Endothelial cell of umbilical vein (primary cell): ENCODE results near the gene RTN4R. TPM values are rescaled to one million over a fixed set of nuclear protein-coding genes. Genes with fewer than 3 reads are reported as not detected.

Source experiments
- BruUV-seq: library from RNA; stranded (reverse); fragments of 400-500 nt; replicated peaks from 2 replicates; lab custom pipeline; 2021; lab: Mats Ljungman, UMichigan
- CTCF ChIA-PET: fragments of 300-600, 350-600 bp; sonication (Branson Sonifier 250); formaldehyde crosslinking; loops from one replicate; lab custom pipeline; 2021; ENCODE audit warnings: antibody characterized with exemption, inconsistent platforms; lab: Charles Lee
- POLR2A ChIA-PET: fragments of 300-600, 350-600 bp; sonication (Branson Sonifier 250); formaldehyde crosslinking; loops from one replicate; lab custom pipeline; 2021; ENCODE audit warnings: antibody characterized with exemption, inconsistent platforms; lab: Charles Lee
- DNase-seq: peaks from one replicate; pipeline ENCODE4 v3.0.0-alpha.2; 2011; ENCODE audit warnings: low read depth, low spot score
- FAIRE-seq: peaks from 2 replicates; lab custom pipeline; 2011; peaks lifted over from hg19 to GRCh38; lab: Jason Lieb, UNC
- H2AFZ ChIP-seq: 2 replicates; pipeline ENCODE4 v1.6.0; 2012; ENCODE audit warnings: low read depth, low read length, control low read depth, inconsistent platforms
- H3K27ac ChIP-seq: 2 replicates; pipeline ENCODE4 v1.5.1; 2011; ENCODE audit warnings: low read depth, mild to moderate bottlenecking, control low read depth, low read length, moderate library complexity; ENCODE audit not compliant: insufficient read depth
- H3K27me3 ChIP-seq, 2 experiments: 2 replicates each; pipeline versions ENCODE4 v1.6.0 to v1.6.1; 2011; ENCODE audit warnings: low read length in 2 of 2, mixed read lengths in 1 of 2; ENCODE audit not compliant: control insufficient read depth in 2 of 2, insufficient read depth in 2 of 2
- H3K36me3 ChIP-seq, 2 experiments: 2 replicates in 1 of 2; 3 replicates in 1 of 2; pipeline ENCODE4 v1.5.1; 2011; ENCODE audit warnings: low read length in 2 of 2, mild to moderate bottlenecking in 1 of 2, moderate library complexity in 1 of 2; ENCODE audit not compliant: control insufficient read depth in 2 of 2, insufficient read depth in 2 of 2; ENCODE audit errors: extremely low read depth in 1 of 2
- H3K4me1 ChIP-seq: 3 replicates; pipeline ENCODE4 v1.5.1; 2011; ENCODE audit warnings: mild to moderate bottlenecking, low read length; ENCODE audit not compliant: control insufficient read depth, insufficient read depth; ENCODE audit errors: extremely low read depth
- H3K4me2 ChIP-seq: 2 replicates; pipeline ENCODE4 v1.6.1; 2011; ENCODE audit warnings: low read length, control low read depth, mixed read lengths; ENCODE audit not compliant: insufficient read depth
- H3K4me3 ChIP-seq, 3 experiments: fragments of 200-600 bp in 1 of 3; sonication (generic), shearing (Covaris generic) in 1 of 3; replicated peaks in 1 of 3; 2 replicates each; pipeline ENCODE4 v1.5.1; 2011 to 2016; ENCODE audit warnings: control low read depth in 3 of 3, low read length in 3 of 3, mild to moderate bottlenecking in 2 of 3, inconsistent platforms in 1 of 3, low read depth in 1 of 3, moderate library complexity in 1 of 3; ENCODE audit not compliant: insufficient read depth in 1 of 3
- H3K79me2 ChIP-seq: 2 replicates; pipeline ENCODE4 v1.6.0; 2012; ENCODE audit warnings: low read length, inconsistent platforms; ENCODE audit not compliant: control insufficient read depth, insufficient read depth
- H3K9ac ChIP-seq: replicated peaks from 2 replicates; pipeline ENCODE3; 2011; ENCODE audit warnings: low read length, control low read depth; ENCODE audit not compliant: insufficient read depth; ENCODE audit errors: extremely low read depth
- H3K9me1 ChIP-seq: replicated peaks from 3 replicates; pipeline ENCODE4 v1.6.0; 2011; ENCODE audit warnings: mild to moderate bottlenecking, low read length; ENCODE audit not compliant: control insufficient read depth, insufficient read depth; ENCODE audit errors: extremely low read depth
- H3K9me3 ChIP-seq: replicated peaks from 2 replicates; pipeline ENCODE4 v1.5.1; 2012; ENCODE audit warnings: low read length, inconsistent platforms; ENCODE audit not compliant: control insufficient read depth, insufficient read depth
- H4K20me1 ChIP-seq: replicated peaks from 2 replicates; pipeline ENCODE3; 2011; ENCODE audit warnings: mild to moderate bottlenecking, low read length; ENCODE audit not compliant: control insufficient read depth, insufficient read depth; ENCODE audit errors: extremely low read depth
- CTCF ChIP-seq, 2 donors: IDR thresholded peaks; 1 replicate in 1 of 2; 2 replicates in 1 of 2; pipeline ENCODE4 v1.5.1; 2011; ENCODE audit warnings: low read length in 2 of 2, mild to moderate bottlenecking in 2 of 2, moderate library complexity in 2 of 2, control low read depth in 1 of 2, inconsistent platforms in 1 of 2, low read depth in 1 of 2; ENCODE audit not compliant: insufficient read depth in 1 of 2; ENCODE audit errors: extremely low read depth in 1 of 2
- EZH2 ChIP-seq: IDR thresholded peaks from 2 replicates; pipeline ENCODE4 v1.6.1; 2012; ENCODE audit warnings: borderline replicate concordance, low read depth, mild to moderate bottlenecking, moderate library complexity, low read length, inconsistent platforms; ENCODE audit not compliant: severe bottlenecking
- FOS ChIP-seq: IDR thresholded peaks from 2 replicates; pipeline ENCODE4 v1.6.1; 2011; ENCODE audit warnings: mild to moderate bottlenecking, low read length, moderate library complexity, borderline replicate concordance; ENCODE audit not compliant: insufficient read depth
- GATA2 ChIP-seq: IDR thresholded peaks from 2 replicates; pipeline ENCODE4 v1.7.0; 2011; ENCODE audit warnings: low read depth, mild to moderate bottlenecking, moderate library complexity, mixed read lengths, low read length; ENCODE audit not compliant: insufficient read length, insufficient read depth
- JUN ChIP-seq: IDR thresholded peaks from 2 replicates; pipeline ENCODE4 v1.6.1; 2011; ENCODE audit warnings: borderline replicate concordance, low read depth; ENCODE audit not compliant: insufficient read length, insufficient read depth
- MYC ChIP-seq: IDR thresholded peaks from one replicate; pipeline ENCODE4 v1.6.1; 2011; ENCODE audit warnings: mild to moderate bottlenecking, low read depth, low read length
- POLR2A ChIP-seq: IDR thresholded peaks from 2 replicates; pipeline ENCODE4 v1.6.1; 2012; ENCODE audit warnings: low read depth, mild to moderate bottlenecking, control low read depth, low read length
- POLR2AphosphoS5 ChIP-seq: IDR thresholded peaks from 2 replicates; pipeline ENCODE4 v1.6.1; 2012; ENCODE audit warnings: low read depth, mild to moderate bottlenecking, control low read depth, low read length, moderate library complexity; ENCODE audit not compliant: insufficient read depth
- dilution Hi-C: fragments of 300-500 bp; cut with MboI; formaldehyde crosslinking; loops from one replicate; pipeline ENCODE4 v1.15.0; 2019; ENCODE audit warnings: low sequenced_read_pairs; ENCODE audit not compliant: extremely low pct_ligation_motif_present
- intact Hi-C: fragments of 100-400 bp; cut with micrococcal nuclease; formaldehyde crosslinking; loops from one replicate; pipeline ENCODE4 v1.10.0; 2022
- polyA plus RNA-seq, 4 experiments: library from polyadenylated mRNA; depleted of rRNA in 3 of 4; stranded (reverse) in 3 of 4; unstranded in 1 of 4; fragments of >200 nt; gene quantifications; 2 replicates each; pipeline versions ENCODE4 v1.2.1 to v1.2.3, GENCODE V29; 2011 to 2012; ENCODE audit warnings: missing spikeins in 1 of 4
- total RNA-seq: library from RNA; stranded (reverse); gene quantifications from 2 replicates; pipeline ENCODE4 v1.2.3, GENCODE V29; 2021
- TF ChIP-seq, protein P1 (sequence below): IDR thresholded peaks from 2 replicates; pipeline ENCODE4 v1.6.1; 2011; ENCODE audit not compliant: insufficient read depth, insufficient read length

RTN4R gene
- total and polyA plus RNA-seq, 2 donors (not counting 3 experiments of a cell fraction or from before 2014, with no cell fraction given), result 1.2 to 2.2 TPM

GRCh38 chr22:20291249-20291586, 23.1 kb upstream of the RTN4R start:
- no peaks in the 10 kb centered on the region for H3K9me1 ChIP-seq
- no peak overlapping the region for H3K9ac ChIP-seq
- H3K9me3 ChIP-seq, result no peaks in the 10 kb centered on the region
- no peak overlapping the region for H2AFZ ChIP-seq
- FAIRE-seq (no peak), DNase-seq (no peak)
- no peak overlapping the region for H3K27ac ChIP-seq
- no peaks in the 10 kb centered on the region for H4K20me1 ChIP-seq
- no peaks in the 10 kb centered on the region for H3K36me3 ChIP-seq
- TF ChIP-seq POLR2AphosphoS5, result no peak
- TF ChIP-seq MYC, result no peak
- TF ChIP-seq, protein P1, sequence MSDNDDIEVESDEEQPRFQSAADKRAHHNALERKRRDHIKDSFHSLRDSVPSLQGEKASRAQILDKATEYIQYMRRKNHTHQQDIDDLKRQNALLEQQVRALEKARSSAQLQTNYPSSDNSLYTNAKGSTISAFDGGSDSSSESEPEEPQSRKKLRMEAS, result no peak
- no peak for TF ChIP-seq FOS
- intact Hi-C loops, result no loop called here
- no TSS peak for BruUV-seq
- CTCF ChIA-PET, result interaction anchor here (3.7 kb wide), 1 partner anchor 135 kb away, joined by 25 read pairs; no protein-coding TSS in a partner anchor
- H3K4me3 ChIP-seq, result no peak overlapping the region
- dilution Hi-C loops, result no loop called here
- H3K79me2 ChIP-seq, result no peaks in the 10 kb centered on the region
- POLR2A ChIA-PET, result no interaction called here
- no peaks in the 10 kb centered on the region for H3K4me1 ChIP-seq
- no peak overlapping the region for H3K4me2 ChIP-seq
- H3K27me3 ChIP-seq, result peaks cover 0 to 5% of the 10 kb centered on the region in 2 experiments

- ChIA-PET CTCF (interaction anchor here (3.7 kb wide), 1 partner anchor 134 kb away, joined by 25 read pairs; no protein-coding TSS in a partner anchor), POLR2A (no interaction called here)
- H3K27me3 ChIP-seq, result peaks cover 0 to 5% of the 10 kb centered on the region in 2 experiments
- no peaks in the 10 kb centered on the region for H3K4me1 ChIP-seq
- no peaks in the 10 kb centered on the region for H4K20me1 ChIP-seq
- FAIRE-seq (no peak), DNase-seq (no peak)
- H3K79me2 ChIP-seq, result no peaks in the 10 kb centered on the region
- no peak overlapping the region for H3K4me3 ChIP-seq
- no peaks in the 10 kb centered on the region for H3K9me3 ChIP-seq
- H3K9me1 ChIP-seq, result no peaks in the 10 kb centered on the region
- H3K4me2 ChIP-seq, result no peak overlapping the region
- no peak overlapping the region for H3K27ac ChIP-seq
- no peaks in the 10 kb centered on the region for H3K36me3 ChIP-seq
- intact Hi-C loops, result no loop called here
- TF ChIP-seq FOS (no peak), POLR2A (no peak), MYC (no peak), GATA2 (no peak), EZH2 (no peak), CTCF (IDR thresholded peaks at IDR 0.05; ENCODE audit: extremely low read depth in 1 of 2, insufficient read depth in 1 of 2, low read depth in 1 of 2, low read length in 2 of 2) (no peak), JUN (no peak), POLR2AphosphoS5 (no peak)
- TF ChIP-seq, protein P1, result no peak
- BruUV-seq, result no TSS peak
- dilution Hi-C loops, result no loop called here
- H3K9ac ChIP-seq, result no peak overlapping the region
- H2AFZ ChIP-seq, result no peak overlapping the region
Observed at GRCh38 chr22:20290578-20291248, 22.6 kb upstream of the RTN4R start.
